IPS DF 4.7 (cell line): Measurements from ENCODE around the gene CDH4.

Source experiments
- DNase-seq: peaks from one replicate; pipeline ENCODE4 v3.0.0-alpha.2; 2013; ENCODE audit warnings: low spot score; ENCODE audit errors: extremely low read depth

The CDH4 gene

GRCh38 chr20:61355585-61355984, 103.5 kb downstream of the CDH4 start:
- DNase-seq = no peak

GRCh38 chr20:61356196-61356595, 104.1 kb downstream of the CDH4 start:
- DNase-seq = no peak

DNA sequence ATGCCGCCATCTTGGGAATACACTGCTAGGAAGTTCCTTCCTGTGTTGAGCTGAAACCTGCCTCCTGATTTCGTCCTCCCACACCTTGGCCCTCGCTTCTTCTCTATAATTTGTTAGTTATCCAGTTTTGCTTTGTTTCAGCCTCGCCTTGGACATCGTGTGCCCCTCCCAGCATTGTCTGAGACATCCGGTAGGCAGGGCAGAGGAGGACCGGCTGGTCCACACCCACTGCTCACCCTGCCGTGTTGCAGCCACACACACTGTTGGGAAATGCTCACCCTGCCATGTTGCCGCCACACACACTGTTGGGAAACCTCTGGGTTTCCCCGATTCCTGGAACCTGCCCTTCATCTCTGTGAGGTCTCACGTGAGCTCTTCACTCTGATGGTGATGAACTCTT, 105.1 kb downstream of the CDH4 start:
- DNase-seq = no peak

GRCh38 chr20:61359254-61359653, 107.2 kb downstream of the CDH4 start:
- no peak for DNase-seq

DNA sequence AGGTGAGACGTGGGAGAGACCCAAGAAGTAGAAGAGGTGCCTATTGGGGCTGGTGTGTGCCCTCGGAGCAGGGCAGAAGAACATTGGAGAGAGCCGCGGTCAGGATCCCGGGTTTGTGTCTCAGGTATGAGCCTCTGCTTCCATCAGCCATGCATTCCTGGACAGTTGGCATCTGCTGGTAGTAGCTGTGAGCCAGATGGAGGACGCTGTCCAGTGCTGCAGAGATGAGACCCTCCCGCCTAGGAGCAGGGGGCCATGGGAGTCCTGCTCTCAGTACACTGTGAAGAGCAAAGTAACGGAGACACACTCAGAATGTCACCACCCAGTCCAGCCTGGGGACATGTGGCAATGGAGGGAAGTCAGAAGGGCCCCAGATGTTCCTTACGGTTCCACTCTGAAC, 108.2 kb downstream of the CDH4 start:
- DNase-seq = no peak

DNA sequence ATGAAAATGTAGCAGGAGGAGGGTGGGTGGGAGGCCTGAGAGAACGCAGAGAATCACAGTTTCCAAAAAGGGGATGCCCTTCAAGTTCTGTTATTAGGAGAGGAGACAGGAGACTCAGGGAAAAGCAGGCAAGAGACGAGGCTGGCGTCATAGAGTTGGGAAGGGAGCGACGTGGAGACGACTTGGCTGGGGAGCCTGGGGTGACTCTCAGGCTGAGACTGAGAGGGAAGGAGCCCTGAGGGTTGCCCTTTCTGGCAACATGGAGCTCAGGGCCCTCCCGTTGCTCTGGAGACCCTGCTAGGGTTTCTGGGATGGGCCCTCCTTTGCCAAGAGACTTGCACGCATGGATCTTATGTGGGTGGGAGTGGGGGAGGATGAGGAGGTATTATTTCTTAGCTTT, 108.9 kb downstream of the CDH4 start:
- DNase-seq = no peak

- no peak for DNase-seq
Measured at GRCh38 chr20:61361501-61361900, 109.4 kb downstream of the CDH4 start.

- no peak for DNase-seq
Measured at GRCh38 chr20:61364147-61364546, 112.1 kb downstream of the CDH4 start.

- no peak for DNase-seq
Measured at GRCh38 chr20:61366914-61367313, 114.9 kb downstream of the CDH4 start.

DNA sequence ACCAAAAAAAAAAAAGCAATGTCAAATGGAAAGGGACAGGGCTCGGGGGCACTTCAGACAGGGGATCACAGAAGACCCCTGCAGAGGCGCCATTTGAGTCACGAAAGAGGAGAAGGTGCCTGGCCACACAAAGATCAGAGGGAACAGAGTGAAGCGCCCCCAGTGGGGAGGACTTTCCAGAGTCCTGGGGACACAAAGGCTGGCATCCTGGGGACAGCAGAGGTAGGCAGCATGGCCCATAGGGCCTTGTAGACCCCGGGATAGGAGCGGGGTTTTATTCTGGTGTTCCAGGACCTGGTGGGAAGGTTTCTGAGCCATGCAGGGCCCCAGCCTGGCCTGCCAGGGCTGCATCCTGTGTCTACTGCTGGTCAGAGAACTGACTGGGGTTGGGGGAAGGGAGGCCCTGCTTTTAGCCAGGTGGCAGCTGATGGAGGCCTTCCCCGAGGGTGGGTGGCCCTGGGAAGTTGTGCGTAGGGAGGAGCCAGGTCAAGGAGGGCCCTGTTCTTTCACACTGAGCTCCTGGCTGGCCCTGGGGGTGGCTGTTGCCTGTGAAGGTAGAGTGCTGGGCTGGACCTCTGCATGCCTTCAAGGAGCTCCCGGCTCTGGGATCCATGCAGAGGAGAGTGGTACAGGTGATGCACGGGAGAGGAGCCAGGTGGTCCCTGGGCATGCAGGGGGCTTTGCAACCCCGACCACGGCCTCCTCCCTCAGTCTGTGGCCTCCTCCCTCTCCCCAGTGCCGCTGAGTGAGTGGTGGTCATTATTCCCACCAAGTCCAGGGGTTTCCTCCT, 117.9 kb downstream of the CDH4 start:
- no peak for DNase-seq

- no peak for DNase-seq
Measured at GRCh38 chr20:61370841-61371303, 118.8 kb downstream of the CDH4 start.

- no peak for DNase-seq
Measured at GRCh38 chr20:61371501-61372136, 119.6 kb downstream of the CDH4 start.

DNA sequence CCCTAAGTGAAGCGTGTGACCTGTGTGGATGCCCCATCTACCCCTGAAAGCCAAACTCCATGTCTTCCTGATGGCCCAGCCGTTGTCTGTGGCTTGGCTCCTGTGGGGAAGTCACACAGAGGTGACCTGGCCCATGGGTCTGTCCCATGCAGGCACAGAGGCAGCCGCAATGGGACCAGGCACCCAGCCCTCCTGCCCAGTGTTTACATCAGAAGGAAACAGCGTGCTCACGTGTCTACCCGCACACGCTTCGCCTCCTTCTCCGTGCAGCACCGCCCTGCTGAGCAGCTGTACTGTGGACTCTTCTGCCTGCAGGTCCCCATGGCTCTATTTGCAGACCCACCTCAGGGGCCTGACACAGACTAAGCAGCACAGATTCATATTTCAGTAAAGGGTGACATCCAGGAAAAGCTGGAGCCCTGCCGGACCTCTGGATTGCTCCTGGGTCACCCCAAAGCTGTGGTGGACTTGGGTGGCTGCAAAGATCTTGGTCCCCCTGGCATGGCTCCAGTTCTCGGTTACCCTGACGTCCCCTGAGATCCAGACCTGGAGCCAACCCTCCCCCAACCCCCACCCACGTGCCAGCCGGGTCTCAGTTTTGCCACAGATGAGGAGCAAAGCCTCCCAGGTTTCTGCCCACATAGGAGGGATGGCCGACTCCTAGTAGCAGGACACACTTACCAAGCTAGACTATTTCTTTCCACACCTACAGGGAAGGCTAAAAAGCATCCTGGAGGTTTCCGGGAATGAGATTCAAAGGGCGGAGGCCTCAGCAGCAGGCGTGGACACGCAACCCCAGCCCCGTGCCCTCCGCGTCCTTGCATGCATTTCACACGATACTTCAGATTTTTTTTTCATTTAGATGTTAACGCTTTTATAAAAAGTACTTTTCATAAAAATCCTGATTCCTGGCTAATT, 120.3 kb downstream of the CDH4 start:
- DNase-seq = no peak

DNA sequence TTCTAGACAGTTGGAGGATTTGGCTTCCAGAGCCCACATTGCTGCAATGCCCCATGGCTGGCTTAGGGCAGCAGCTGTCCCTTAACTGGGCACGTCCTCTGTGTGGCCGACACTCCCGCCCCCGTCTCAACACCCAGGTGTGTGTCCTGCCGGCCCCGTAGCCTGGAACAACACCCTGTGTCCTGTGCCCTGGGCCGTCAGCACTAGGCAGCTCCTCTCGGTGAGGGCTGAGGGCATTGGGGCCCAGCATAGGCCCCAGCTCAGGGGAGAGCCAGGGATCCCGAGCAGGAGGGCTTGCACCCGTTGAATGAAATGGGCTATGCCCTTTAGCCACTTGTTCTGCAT, 121.0 kb downstream of the CDH4 start:
- no peak for DNase-seq

- DNase-seq = no peak
Measured at GRCh38 chr20:61373956-61374545, 122.0 kb downstream of the CDH4 start.

DNA sequence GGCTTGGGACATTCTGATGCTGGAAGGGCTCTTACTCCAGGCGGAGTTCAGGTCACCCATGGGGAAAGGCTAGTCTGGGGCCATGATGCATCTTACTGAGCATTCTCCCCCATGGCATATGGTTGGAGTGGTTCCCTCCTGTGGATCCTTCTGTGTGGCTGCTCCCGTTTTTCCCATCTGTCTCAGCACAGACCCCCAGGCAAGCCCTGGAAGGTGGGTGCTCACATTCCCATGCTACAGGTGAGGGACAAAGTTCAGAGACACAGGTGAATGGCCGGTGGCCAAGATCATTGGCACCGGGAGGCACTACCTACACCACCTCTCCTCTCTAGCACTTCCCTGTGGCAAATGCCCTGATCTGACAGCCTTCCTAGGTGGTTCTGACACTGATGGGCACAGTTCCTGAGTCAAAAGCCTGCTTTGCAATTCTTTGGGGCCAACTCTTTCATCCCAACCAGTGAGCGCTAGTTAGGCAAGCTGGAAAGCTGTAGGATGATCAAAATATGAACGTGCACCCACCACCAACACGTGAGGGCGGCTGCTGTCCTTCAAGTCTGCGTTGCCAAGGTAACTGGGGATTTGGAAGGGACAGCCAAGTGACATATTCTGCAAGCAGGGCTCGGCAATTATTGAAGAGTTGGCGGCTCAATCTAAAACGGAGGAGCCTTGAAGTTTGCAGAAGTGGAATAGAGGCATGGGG, 124.6 kb downstream of the CDH4 start:
- no peak for DNase-seq

- DNase-seq = no peak
Measured at GRCh38 chr20:61378694-61379355, 126.8 kb downstream of the CDH4 start.

GRCh38 chr20:61379898-61380544, 128.0 kb downstream of the CDH4 start:
- DNase-seq = no peak

- no peak for DNase-seq
Measured at GRCh38 chr20:61380545-61380915, 128.5 kb downstream of the CDH4 start.

- DNase-seq = no peak
Measured at GRCh38 chr20:61382194-61382593, 130.1 kb downstream of the CDH4 start.
